NCI-H1105 (cell line): Measurements from ENCODE around the gene ZCCHC7.
"Not testable (repeated sequence)": the region's sequence is repeated elsewhere in the genome, so short reads cannot be mapped to it uniquely, and the experiment has no call there.

ENCODE experiments used
- DNase-seq: peaks from one replicate; lab custom pipeline; 2025; lab: John Stamatoyannopoulos, UW

ZCCHC7 gene

DNA sequence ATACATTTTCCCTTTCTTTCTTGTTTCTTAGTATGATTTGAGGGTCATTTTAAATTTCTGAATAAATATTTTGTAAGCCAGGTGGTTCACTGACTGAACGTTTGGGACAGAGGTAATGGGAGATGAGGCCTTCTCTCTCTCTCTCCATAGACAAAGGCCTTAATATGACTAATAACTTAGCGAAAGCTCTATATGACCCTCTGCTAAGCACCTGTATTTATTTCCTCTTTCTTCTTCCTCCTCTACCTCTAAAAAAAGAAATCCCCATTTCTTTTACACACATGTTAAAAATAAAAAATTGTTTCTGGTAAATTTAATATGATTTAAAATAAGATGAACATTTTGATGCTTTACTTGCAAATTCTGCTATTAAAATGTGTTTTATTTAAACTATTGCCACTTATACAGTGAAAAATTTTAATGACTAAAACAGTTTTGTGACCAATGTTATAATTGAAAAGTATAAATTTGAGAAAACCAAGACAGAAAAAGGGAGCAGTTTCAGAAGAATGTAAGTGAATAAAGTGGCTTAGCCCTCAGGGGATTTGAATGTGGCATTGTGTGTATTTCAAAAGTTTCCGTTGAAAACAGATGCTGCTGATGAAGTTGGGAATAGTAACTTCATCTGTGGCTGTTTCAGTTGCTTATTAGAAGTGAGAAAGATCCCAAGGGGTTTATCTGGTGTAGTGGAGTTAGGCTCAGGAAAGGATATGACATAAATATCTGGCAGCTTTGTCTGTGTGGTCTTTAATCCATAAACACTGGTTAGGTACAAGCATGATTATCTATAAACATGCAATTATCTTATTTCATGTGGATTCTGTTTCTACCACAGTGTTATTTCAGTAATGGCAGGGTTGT, 173.5 kb downstream of the ZCCHC7 start:
- DNase-seq: no peak

DNA sequence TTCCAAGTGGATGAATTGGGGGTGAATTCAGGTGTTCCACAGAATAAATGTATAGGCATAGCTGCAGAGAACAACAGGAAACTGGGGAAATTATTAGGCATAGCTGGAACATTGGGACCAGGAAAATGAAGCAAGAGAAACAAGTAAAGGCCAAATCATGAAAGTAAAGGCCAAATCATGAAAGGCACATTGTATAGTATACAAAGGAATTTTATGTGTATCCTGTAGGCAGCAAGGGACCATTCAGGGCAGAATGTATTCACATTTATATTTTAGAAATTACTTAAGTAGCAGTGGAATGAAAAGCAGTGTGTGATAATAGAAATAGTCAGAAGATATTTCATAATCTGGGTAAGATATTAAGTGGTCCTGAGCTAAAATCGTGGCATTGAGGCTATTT, 174.8 kb downstream of the ZCCHC7 start:
- DNase-seq: no peak

DNA sequence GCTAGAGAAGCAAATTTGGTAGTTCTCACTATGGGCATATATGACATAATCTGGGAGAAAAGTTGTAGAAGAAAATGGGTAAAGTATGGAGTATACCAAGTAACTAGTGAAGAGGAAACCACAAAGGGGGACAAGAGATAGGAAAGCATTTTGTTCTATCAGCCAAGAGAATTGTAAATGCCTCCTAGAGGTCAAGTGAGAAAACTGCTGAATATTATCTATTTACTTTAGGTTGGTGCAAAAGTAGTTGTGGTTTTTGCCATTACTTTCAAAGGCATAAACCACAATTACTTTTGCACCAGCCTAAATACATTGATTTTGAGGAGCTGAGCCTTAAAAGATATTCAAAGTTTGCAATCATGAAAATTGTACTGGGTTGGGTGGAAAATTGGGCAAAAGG, 175.4 kb downstream of the ZCCHC7 start:
- DNase-seq: no peak

DNA sequence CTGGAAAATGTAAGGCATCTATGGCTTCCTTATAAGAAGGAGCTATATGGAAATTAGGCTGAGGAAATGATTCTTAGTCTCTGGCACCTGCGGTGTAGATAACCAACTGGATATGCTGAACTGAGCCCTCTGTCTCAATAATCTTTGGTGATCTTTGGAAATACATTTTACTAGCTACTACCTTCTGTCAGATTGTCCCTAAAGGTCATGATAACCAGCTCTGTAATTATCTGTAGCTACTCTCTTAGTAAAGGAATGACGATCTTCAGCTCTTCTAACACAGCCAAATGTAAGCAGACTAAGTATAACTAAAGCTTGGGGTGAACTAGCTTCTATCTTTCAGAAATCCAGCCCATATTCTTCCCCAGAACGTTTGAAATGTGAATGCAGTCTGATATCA, 177.2 kb downstream of the ZCCHC7 start:
- DNase-seq: no peak

DNA sequence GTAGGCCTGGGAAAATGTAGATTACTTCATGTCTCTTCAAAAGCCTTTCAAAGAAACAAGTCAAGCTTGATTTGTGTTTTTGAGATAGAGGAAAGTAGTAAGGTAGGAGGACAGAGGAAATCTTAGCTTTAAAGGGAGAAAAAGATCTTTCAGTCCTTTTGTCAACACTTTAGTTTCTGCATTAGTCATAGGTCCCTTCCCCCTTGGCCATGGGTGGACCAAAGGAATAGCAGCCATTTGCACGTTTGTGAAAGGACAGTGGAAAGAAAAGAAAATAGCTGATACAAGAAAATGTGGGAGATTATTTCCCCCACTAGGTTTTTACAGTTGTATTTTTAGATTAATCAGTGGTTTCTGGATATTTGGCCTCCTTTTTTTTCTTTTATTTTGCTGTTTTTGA, 180.2 kb downstream of the ZCCHC7 start:
- DNase-seq: no peak

DNA sequence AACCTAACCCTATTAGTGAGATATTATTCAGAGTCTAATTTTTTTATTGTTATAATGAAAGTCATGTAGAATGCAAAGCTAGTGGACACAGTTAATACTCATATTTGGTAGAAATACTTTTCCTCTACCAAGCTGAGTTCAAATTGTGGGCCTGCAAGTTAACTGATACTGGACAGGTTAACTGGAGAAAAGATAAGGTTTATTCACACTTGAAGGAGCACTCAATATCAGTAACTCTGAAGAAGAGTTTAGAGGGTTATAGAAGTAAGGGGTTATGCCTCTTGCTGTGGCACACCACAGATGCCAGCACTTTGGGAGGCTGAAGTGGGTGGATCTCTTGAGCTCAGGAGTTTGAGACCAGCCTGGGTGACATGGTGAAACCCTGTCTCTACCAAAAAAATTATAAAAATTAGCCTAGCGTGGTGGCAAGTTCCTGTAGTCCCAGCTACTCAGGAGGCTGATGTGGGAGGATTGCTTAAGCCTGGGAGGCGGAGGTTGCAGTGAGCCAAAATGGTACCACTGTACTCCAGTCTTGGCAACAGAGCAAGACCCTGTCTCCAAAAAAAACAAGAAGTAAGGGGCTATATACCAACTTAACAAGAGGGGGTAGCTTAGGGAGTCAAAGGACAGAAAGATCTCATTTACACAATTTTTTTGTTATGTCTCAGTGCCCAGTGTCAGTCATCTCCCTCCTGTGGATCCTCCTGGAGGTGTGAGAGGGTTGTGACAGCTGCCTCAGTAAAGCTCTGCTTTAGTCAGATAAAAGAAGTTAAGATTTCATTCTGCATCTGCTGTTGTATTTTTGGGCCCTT, 180.9 kb downstream of the ZCCHC7 start:
- no peak for DNase-seq

DNA sequence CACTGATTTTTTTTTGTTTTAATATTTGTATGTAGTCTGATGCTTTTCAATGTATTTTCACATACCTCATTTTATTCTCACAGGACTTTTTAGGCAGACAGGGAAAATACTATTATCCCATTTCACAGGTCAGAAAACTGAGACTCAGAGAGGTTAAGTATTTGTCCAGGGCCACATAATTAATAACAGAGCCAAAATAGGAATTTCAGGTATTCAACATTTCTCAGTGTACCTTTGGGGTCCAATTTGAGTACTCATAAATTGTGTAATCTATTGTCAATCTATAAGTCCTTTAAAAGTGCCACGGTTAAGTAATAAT, 181.4 kb downstream of the ZCCHC7 start:
- DNase-seq: no peak

DNA sequence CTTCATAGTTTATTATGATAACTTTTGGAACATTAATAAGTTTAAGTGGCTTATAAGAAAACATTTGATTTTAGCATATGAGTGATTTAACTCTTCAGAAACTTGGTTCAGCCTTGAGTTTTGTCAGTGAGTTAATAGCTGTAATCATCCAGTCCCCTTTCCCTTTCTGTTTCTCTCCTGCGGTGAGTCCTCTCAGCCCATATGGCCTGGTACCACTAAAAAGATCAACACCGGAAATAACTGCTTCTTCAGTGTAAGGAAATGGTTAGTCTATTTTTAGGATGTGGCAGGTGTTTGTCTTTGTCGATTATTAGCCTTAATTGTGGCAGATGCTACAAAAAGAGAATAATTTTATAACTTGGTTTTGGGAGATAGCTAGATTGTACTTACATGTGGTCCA, 181.9 kb downstream of the ZCCHC7 start:
- DNase-seq: no peak

DNA sequence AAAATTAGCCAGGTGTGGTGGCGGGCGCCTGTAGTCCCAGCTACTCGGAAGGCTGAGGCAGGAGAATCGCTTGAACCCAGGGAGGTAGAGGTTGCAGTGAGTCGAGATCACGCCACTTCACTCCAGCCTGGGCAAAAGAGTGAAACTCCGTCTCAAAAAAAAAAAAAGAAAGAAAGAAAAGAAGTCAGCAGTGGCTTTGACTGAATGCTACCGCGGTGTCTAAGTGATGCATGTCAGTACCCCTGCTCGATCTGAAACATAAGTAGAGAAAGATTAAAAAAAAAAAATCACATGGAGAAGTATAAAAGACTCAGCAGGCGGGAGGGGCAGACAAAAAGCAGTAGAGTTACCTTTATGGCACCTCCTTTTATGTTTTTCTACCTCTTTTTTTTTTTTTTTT, 182.9 kb downstream of the ZCCHC7 start:
- not testable (repeated sequence) for DNase-seq

DNA sequence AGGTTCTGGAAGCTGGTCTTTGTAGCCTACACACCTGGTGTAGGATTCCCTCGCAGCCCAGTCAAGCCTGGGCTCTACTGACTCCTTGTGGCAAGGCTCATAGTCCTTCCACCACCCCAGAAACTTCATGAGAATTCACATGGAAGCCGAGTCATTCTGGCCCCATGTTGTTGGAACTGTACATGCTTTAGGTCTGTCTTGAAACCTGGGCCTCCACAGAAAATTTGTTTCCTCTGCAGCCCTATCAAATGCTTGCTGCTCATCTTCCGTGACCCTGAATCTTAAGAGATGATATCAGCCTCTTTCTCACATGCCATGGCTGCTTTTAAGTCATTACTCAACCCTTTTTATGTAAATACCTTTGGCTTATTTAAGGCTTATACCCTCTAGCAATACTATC, 188.8 kb downstream of the ZCCHC7 start:
- no peak for DNase-seq

DNA sequence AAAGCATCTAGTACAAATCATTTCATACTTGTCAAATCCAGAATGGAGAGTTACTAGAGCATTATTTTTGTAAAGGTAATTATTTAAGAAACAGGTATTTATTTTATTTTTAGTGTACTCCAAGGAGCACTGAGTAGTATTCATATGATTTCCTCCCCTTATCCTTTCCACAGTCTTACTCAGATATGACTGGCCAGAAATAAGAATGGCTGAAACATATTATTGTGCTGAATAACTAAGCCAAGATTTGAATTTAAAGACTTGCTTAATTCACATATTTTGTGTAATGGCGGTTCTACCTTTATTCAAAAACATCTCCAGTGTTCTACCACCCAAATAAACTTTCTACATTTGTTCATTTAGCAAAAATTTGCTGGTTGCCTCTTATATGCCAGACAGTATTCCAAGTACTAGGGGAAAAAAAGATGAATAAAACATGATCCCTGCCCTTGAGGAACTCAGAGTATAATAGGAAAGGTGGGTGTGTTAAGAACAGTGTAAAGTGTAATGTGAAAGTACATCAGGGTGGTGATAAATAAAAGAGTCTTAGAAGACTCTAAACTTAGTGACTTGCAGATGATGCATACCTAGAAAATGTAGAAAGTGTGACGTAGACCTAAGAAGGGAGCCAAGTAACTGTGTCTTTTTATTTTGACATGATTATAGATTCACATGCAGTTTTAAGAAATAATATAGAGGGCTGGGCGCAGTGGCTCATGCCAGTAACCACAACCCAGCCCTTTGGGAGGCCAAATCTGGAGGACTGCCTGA, 191.7 kb downstream of the ZCCHC7 start:
- no peak for DNase-seq

DNA sequence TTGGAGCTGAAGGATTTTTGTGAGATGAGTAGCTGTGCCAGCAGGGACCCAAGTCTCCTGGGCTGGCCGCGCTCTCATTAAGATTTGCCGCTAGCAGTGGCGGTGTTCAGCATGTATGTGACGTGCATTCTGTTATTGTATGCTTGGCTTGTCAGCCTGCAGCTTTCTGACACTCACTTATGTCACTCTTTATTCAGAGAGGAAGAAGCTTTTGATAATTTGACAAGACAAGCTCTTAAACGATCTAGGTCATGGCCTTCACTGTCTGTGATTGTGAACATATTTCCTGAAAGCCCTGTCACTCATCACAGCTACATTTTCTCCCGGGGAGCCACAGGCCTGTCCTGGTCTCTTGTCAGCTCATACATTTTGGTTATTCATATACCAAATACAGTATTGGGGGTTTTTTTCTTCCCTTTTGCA, 203.9 kb downstream of the ZCCHC7 start:
- no peak for DNase-seq

DNA sequence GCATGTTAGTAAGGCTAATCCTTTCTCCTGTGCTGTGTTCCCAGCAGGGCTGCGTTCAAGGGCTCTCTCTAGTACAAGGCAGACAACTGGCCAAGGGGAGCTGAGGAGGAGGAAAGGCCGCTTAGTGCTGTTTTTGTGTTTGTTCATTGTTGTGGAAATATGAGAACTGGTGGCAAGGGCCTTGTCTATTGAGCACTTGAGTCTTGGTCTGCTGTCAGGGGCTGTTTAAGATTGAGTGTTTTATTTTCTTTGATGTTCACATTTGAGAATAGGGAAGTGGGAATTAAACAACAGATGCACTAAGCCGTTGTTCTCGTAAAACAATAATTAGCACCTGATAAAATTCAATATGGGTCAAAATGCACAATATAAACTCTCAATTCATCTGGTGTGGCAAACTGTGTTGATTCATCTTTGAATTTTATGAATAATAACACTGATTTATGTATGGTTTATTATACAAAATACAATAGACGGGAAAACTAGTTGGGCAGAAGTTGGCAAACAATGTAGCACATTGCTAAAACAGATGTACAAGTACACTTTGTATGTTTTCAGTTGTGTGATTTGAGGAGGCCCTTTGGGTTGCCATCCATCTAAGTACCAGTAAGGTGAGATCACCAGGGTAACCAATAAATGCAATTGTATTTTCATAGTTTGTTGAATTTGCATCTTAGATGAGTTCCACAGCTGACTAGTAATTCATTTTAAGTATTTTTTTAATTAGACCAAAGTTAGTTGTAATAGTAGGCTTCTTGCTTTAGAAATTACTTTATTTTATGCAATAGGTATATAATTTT, 204.5 kb downstream of the ZCCHC7 start:
- DNase-seq: peak; percentile 55

DNA sequence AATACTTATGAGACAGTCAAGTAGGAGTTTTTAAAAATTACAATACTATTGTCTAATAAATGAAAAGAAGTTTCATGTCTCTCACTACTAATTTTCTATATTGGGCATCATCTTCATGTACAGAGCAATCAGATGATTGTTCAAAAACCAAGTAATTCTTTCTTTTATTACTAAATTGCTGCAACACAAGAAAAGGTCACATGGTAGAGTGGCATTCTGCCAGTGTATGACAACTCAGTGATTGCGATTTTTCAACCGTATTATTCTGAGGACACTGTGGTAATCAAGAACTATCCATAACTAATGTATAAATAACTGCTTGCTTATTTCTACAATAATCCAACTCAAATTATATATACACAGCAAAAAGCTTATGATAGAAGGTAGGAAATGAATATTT, 205.4 kb downstream of the ZCCHC7 start:
- DNase-seq: no peak

DNA sequence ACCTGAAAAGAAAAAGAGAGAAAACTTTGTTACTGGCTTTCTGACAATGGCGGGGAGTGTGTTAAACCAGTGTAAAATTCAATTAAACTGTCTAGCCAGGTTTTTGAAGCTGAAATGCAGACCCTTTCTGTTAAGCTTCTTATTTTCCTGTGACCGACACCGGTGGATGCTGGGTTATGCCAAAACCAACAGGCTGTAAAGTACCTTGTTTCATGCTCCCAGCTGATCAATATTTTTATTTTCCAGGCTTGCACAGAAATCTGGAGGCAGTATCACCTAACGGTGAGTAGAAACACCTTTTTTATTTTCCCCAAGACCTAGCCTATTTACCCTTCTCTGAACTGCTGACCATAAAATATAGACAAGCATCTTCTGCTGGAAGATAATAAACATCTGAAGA, 207.2 kb downstream of the ZCCHC7 start:
- DNase-seq: no peak

DNA sequence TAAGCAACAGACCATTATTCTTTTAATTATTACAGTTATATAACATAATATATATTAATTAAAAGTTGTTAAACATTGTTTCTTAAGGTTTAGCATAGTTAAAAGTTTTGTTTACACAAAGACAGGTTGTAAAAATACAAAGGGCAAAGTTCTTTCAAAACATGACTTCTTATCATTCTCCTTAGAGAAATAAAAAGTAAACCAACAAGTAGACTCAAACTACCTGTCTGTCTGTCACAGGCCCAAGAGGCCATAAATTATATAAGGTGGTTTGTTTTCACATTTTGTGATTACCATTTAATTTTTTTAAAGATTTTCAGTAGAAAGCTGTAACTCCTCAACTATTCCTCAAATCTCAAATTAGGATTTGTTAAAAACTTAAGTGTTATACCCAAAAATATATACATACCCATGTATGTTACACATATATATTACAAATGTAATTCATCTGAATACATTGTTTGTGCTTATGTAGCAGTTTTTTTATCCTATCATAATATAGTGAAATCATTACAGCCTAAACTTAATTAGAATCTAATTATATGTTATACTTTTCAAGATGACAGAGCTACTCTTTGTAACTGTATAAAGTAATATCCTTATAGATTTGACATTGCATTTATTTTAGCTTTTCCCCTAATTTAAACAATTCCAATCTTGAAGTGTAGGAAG, 208.3 kb downstream of the ZCCHC7 start:
- DNase-seq: no peak

DNA sequence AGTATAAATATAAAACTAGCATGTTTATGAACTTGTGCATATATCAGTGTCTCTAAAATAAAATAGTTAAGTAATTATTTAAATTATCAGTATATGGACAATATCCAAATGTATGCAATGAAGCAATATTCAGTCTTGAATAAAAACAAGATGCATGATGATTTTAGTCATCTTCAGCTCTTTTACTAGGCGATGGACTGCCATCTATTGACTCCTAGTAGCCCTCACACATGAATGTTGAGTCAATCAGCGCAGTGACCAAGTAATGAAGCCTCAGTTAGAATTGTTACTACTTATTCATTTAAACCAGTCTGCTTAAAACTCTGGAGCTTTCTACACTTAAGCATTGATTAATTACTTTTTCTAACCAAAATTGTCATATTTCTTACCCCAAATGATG, 209.2 kb downstream of the ZCCHC7 start:
- no peak for DNase-seq

DNA sequence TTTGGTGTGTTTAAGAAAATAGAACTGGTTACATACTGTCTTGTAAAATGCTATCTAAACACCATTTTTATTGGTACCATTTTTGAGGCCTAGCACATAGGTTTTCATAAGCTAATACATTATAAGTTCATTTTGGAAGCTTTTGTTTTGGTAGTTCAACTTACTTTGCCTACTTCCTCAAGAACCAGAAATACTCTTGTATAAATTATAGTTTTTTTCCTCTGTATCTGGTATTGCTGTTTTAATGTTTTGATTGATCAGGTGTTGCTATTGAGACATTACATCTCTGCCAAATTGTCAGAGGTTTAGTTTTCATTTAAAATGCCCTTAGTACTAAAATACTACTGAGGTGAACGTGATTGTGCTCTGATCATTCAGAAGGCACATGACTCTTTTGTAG, 211.5 kb downstream of the ZCCHC7 start:
- DNase-seq: no peak

DNA sequence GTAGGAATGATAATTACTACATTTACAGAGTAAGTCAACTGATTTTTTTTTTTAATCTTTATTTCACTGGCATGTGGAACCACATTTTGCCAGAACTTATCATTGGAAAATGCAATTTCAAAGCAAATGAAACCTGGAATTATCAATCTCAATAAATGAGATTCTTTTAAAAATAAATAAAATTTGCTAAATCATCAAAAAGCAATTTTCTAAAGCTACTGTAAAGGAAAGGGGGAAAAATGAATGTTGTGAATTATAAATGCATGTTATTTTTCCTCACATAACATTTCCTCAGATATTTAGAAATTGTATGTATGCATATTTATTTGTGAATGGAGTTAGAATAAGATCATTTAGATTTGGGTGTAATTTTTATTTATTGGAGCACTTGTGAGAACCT, 212.2 kb downstream of the ZCCHC7 start:
- DNase-seq: no peak

DNA sequence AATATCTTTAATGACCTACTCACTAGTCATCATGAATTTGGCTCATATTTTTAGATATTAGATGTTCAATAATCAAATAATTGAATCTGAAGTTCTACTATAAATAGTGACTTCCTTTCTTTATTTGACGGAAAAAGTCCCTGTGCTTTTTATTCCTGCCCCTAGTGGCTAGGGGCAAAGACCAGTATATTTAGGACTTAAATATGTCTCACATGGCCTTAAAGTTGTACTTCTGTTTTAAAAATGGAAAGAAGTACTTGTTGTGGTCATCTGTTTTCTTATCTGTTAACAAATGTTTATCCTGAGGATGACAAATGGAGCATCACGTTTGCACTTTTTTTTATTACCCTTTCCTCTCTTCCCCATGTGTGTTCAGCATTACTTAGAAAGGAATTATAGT, 212.9 kb downstream of the ZCCHC7 start:
- no peak for DNase-seq

DNA sequence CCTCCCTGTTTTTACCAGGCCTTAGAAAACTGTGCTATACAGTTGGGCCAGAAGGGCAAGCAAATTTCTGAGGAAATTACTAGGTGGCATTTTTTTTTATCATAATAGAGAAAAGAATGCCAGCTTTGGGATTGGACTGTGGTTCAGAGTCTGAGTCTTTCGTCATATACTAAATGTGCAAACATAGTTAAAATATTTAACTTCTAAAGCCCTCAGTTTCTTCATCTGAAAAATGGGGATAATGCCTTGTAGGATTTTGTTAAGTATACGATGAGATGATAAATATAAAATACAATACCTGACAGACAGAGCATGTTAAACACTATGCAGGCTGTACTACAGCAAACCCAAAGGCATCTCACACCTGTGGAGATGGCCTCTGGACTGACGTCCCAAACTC, 214.9 kb downstream of the ZCCHC7 start:
- DNase-seq: no peak
